Neural cell (in vitro differentiated cells): Measurements from ENCODE around the gene GABPB2. TPM values are rescaled to one million over a fixed set of nuclear protein-coding genes. Genes with fewer than 3 reads are reported as not detected.
A peak's percentile ranks its signal among the peaks of the same experiment; 100 is the strongest.

Experiments
- H2AFZ ChIP-seq: fragments of 200-600, 300-800 bp; sonication (generic), shearing (Covaris generic); 2 replicates; pipeline ENCODE4 v1.6.0; 2014; ENCODE audit warnings: low read depth, mild to moderate bottlenecking, antibody characterized with exemption, low read length, moderate library complexity
- H3F3A ChIP-seq: fragments of 200-600 bp; shearing (Covaris generic); 2 replicates; pipeline ENCODE4 v1.6.1; 2016; ENCODE audit warnings: mild to moderate bottlenecking, moderate library complexity, mixed read lengths, antibody characterized with exemption, low read length; ENCODE audit not compliant: insufficient read depth, poor library complexity, severe bottlenecking
- H3K27ac ChIP-seq: fragments of 200-600, 300-800 bp; sonication (generic), shearing (Covaris generic); 2 replicates; pipeline ENCODE4 v1.5.1; 2014; ENCODE audit warnings: mild to moderate bottlenecking, low read length, moderate library complexity
- H3K27me3 ChIP-seq: fragments of 300-800, 200-600 bp; sonication (generic), shearing (Covaris generic); 2 replicates; pipeline ENCODE4 v1.6.0; 2014; ENCODE audit warnings: mild to moderate bottlenecking, low read depth, low read length, moderate library complexity; ENCODE audit not compliant: insufficient read depth
- H3K36me3 ChIP-seq: fragments of 300-800, 200-600 bp; sonication (generic), shearing (Covaris generic); 2 replicates; pipeline ENCODE4 v1.5.1; 2014; ENCODE audit warnings: mild to moderate bottlenecking, antibody characterized with exemption, low read length, moderate library complexity; ENCODE audit not compliant: insufficient read depth
- H3K4me2 ChIP-seq: fragments of 300-800, 200-600 bp; sonication (generic), shearing (Covaris generic); 2 replicates; pipeline ENCODE4 v1.6.0; 2014; ENCODE audit warnings: mild to moderate bottlenecking, low read length
- H3K4me3 ChIP-seq: fragments of 300-800, 200-600 bp; sonication (generic), shearing (Covaris generic); 2 replicates; pipeline ENCODE4 v1.5.1; 2014; ENCODE audit warnings: mild to moderate bottlenecking, low read length, moderate library complexity
- H3K79me2 ChIP-seq: fragments of 200-600 bp; shearing (Covaris generic); replicated peaks from 2 replicates; pipeline ENCODE4 v1.6.0; 2014; ENCODE audit warnings: mild to moderate bottlenecking, low read length, moderate library complexity; ENCODE audit not compliant: insufficient read depth
- H3K9ac ChIP-seq: fragments of 300-800, 200-600 bp; sonication (generic), shearing (Covaris generic); 2 replicates; pipeline ENCODE4 v1.6.1; 2016; ENCODE audit warnings: mild to moderate bottlenecking, low read length, mixed read lengths
- H3K9me2 ChIP-seq: fragments of 200-600 bp; shearing (Covaris generic); 2 replicates; pipeline ENCODE4 v1.6.1; 2016; ENCODE audit warnings: mild to moderate bottlenecking, low read length, mixed read lengths; ENCODE audit not compliant: insufficient read depth
- H3K9me3 ChIP-seq: fragments of 200-600, 300-800 bp; sonication (generic), shearing (Covaris generic); 2 replicates; pipeline ENCODE4 v1.6.1; 2016; ENCODE audit warnings: mild to moderate bottlenecking, mixed run types, low read length, moderate library complexity, mixed read lengths
- H4K20me1 ChIP-seq: fragments of 200-600 bp; shearing (Covaris generic); 2 replicates; pipeline ENCODE4 v1.6.1; 2016; ENCODE audit warnings: mild to moderate bottlenecking, mixed run types; ENCODE audit not compliant: insufficient read depth
- CTCF ChIP-seq: fragments of 450-650 bp; IDR thresholded peaks from 2 replicates; pipeline ENCODE4 v1.5.1; 2014; ENCODE audit warnings: antibody characterized with exemption, mild to moderate bottlenecking, moderate library complexity; ENCODE audit not compliant: poor library complexity, severe bottlenecking
- EP300 ChIP-seq: fragments of 450-650 bp; conservative IDR thresholded peaks from 2 replicates; pipeline ENCODE4 v1.6.1; 2014; ENCODE audit warnings: antibody characterized with exemption, mild to moderate bottlenecking, moderate library complexity; ENCODE audit not compliant: poor library complexity, severe bottlenecking
- EZH2 ChIP-seq: fragments of 200-600, 300-800 bp; shearing (Covaris generic), sonication (generic); IDR thresholded peaks from 2 replicates; pipeline ENCODE4 v1.6.1; 2014; ENCODE audit warnings: antibody characterized with exemption, low read length, borderline replicate concordance, mild to moderate bottlenecking; ENCODE audit not compliant: insufficient read depth, poor library complexity, severe bottlenecking
- MXI1 ChIP-seq: fragments of 450-650 bp; conservative IDR thresholded peaks from 2 replicates; pipeline ENCODE4 v1.6.1; 2014; ENCODE audit warnings: antibody characterized with exemption, mild to moderate bottlenecking; ENCODE audit not compliant: poor library complexity, severe bottlenecking
- POLR2AphosphoS5 ChIP-seq: IDR thresholded peaks from 2 replicates; pipeline ENCODE4 v1.6.1; 2012
- RAD21 ChIP-seq: fragments of 450-650 bp; conservative IDR thresholded peaks from 2 replicates; pipeline ENCODE4 v1.6.1; 2014; ENCODE audit warnings: antibody characterized with exemption, mild to moderate bottlenecking, moderate library complexity
- SMC3 ChIP-seq: fragments of 450-650 bp; conservative IDR thresholded peaks from 2 replicates; pipeline ENCODE4 v1.6.1; 2014; ENCODE audit warnings: antibody characterized with exemption, mild to moderate bottlenecking, moderate library complexity; ENCODE audit not compliant: poor library complexity
- TAF1 ChIP-seq: IDR thresholded peaks from 2 replicates; pipeline ENCODE4 v1.6.1; 2012; ENCODE audit warnings: low read depth
- polyA plus RNA-seq: library from polyadenylated mRNA; depleted of rRNA; stranded (reverse); fragments of >200 nt; gene quantifications from 2 replicates; pipeline ENCODE4 v1.2.3, GENCODE V29; 2014
- TF ChIP-seq, protein P1 (sequence below): IDR thresholded peaks from 2 replicates; pipeline ENCODE4 v1.6.1; 2012; ENCODE audit warnings: borderline replicate concordance

GABPB2 gene
- polyA plus RNA-seq, 1 donor from 2014 or later, result 4.1 TPM

GRCh38 chr1:151146072-151146411, 75.5 kb downstream of the GABPB2 start (continued):
- TF ChIP-seq EP300, result no peak

DNA sequence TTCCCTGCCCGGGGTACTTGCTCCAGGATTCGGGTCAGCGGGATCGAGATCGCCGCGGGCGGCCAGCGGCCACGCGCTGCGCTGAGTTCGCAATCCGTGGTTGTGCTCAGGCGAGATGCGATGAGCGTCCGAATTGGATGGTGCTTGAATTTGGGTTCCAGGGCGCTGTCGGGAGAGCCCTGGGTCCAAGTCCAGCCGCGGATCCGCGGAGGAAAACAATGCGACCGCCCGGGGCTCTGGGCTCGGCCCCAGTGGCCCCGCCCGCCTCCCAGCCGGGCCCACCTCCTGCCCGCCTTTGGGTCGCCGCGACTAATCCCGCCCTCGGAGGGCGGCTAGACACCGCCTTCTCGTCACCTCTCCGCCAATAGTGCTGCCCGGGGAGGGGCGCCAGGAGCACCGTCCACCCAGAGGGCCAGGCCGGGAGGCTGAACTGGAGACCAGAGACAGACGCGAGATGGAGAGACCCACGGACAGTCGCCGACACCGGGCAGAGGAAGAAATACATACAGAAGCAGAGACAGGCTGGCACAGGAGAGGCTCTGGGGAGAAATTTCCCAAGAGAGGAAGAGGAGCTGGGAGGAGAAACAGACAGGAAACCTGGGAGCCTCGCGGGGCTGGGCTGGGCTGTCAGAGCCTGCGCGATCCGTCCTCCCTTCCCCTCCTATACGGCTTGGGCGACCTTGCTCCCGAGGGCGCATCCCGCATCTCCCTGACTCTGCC, 76.0 kb downstream of the GABPB2 start, which contains the start of gene SEMA6C:
TSS of gene SEMA6C (minus strand) at position 220 of the 720 bp plus-strand sequence. CDS start 4,010 bp downstream, outside the sequence.
- peak within 1 kb of the TSS; percentile 85 for H2AFZ ChIP-seq
- peak within 1 kb of the TSS; percentile 87 for H3K27ac ChIP-seq
- H3K27me3 ChIP-seq, result no peaks in the 10 kb centered on the region
- H3K4me2 ChIP-seq, result peak within 1 kb of the TSS; percentile 92
- H3K4me3 ChIP-seq, result peak within 1 kb of the TSS; percentile 100
- H3K9me3 ChIP-seq, result no peaks in the 10 kb centered on the region
- no peaks in the 10 kb centered on the region for H3K36me3 ChIP-seq
- no peaks in the 10 kb centered on the region for H3K9me2 ChIP-seq
- peaks cover 41% of the 10 kb centered on the region for H3K79me2 ChIP-seq
- peak; percentile 38 for TF ChIP-seq TAF1
- no peak for TF ChIP-seq RAD21
- peak; percentile 7 for TF ChIP-seq SMC3
- TF ChIP-seq EZH2, result no peak
- TF ChIP-seq CTCF, result no peak
- TF ChIP-seq MXI1, result no peak
- TF ChIP-seq, protein P1, sequence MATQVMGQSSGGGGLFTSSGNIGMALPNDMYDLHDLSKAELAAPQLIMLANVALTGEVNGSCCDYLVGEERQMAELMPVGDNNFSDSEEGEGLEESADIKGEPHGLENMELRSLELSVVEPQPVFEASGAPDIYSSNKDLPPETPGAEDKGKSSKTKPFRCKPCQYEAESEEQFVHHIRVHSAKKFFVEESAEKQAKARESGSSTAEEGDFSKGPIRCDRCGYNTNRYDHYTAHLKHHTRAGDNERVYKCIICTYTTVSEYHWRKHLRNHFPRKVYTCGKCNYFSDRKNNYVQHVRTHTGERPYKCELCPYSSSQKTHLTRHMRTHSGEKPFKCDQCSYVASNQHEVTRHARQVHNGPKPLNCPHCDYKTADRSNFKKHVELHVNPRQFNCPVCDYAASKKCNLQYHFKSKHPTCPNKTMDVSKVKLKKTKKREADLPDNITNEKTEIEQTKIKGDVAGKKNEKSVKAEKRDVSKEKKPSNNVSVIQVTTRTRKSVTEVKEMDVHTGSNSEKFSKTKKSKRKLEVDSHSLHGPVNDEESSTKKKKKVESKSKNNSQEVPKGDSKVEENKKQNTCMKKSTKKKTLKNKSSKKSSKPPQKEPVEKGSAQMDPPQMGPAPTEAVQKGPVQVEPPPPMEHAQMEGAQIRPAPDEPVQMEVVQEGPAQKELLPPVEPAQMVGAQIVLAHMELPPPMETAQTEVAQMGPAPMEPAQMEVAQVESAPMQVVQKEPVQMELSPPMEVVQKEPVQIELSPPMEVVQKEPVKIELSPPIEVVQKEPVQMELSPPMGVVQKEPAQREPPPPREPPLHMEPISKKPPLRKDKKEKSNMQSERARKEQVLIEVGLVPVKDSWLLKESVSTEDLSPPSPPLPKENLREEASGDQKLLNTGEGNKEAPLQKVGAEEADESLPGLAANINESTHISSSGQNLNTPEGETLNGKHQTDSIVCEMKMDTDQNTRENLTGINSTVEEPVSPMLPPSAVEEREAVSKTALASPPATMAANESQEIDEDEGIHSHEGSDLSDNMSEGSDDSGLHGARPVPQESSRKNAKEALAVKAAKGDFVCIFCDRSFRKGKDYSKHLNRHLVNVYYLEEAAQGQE, result peak; percentile 67
- TF ChIP-seq POLR2AphosphoS5, result peak; percentile 80
- peak; percentile 8 for TF ChIP-seq EP300
- peaks cover 7% of the 10 kb centered on the region for H4K20me1 ChIP-seq
- no peaks in the 10 kb centered on the region for H3F3A ChIP-seq
- peak within 1 kb of the TSS; percentile 98 for H3K9ac ChIP-seq

DNA sequence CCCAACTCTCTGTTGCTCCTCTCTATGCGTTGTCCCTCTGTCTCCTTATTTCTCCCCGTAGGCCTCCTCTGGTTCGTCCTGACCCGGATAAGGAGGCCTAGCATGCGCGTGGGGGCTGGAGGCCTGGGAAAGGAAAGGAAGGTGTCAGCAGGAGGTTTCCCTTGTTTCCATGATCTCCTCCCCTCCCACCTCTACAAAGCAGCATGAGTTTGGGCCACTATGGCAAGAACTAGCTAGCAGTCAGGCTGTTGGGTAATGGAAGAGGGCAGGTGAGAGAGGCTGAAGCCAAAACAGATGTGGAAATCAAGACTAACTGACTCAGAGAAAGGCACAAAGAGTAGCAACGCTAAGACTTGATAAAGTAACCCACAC, 76.6 kb downstream of the GABPB2 start:
- H3K36me3 ChIP-seq, result no peaks in the 10 kb centered on the region
- H2AFZ ChIP-seq, result peak overlapping the region; percentile 85
- H3K79me2 ChIP-seq, result peaks cover 40% of the 10 kb centered on the region
- H3K9me3 ChIP-seq, result no peaks in the 10 kb centered on the region
- peak overlapping the region; percentile 92 for H3K4me2 ChIP-seq
- TF ChIP-seq SMC3, result no peak
- TF ChIP-seq, protein P1, result peak; percentile 13
- no peak for TF ChIP-seq TAF1
- TF ChIP-seq POLR2AphosphoS5, result no peak
- H3K9me2 ChIP-seq, result no peaks in the 10 kb centered on the region
- H3F3A ChIP-seq, result no peaks in the 10 kb centered on the region
- H3K27me3 ChIP-seq, result no peaks in the 10 kb centered on the region
- H3K27ac ChIP-seq, result peak overlapping the region; percentile 87
- peak overlapping the region; percentile 100 for H3K4me3 ChIP-seq
- H4K20me1 ChIP-seq, result peaks cover 7% of the 10 kb centered on the region
- peak overlapping the region; percentile 98 for H3K9ac ChIP-seq
